Activated CD4-positive, alpha-beta T cell treated with anti-CD3 and anti-CD28 coated beads, Interleukin-10, Interleukin-2, amounts not matched to agents 100 ng/mL and 50 ng/mL, durations not matched to agents 16 hours and 8 hours (primary cell): ENCODE results near the gene CEMIP.
A peak's percentile ranks its signal among the peaks of the same experiment; 100 is the strongest.
"Not testable (repeated sequence)": the region's sequence is repeated elsewhere in the genome, so short reads cannot be mapped to it uniquely, and the experiment has no call there.

ENCODE experiments used
- DNase-seq: peaks from one replicate; pipeline ENCODE4 v3.0.0-alpha.2; 2020

Gene CEMIP

GRCh38 chr15:80957976-80958375 lies 178.8 kb downstream of the CEMIP start:
- no peak for DNase-seq

GRCh38 chr15:80958818-80959495 lies 179.8 kb downstream of the CEMIP start:
- no peak for DNase-seq

- not testable (repeated sequence) for DNase-seq
Measured at GRCh38 chr15:80965454-80965853, 186.3 kb downstream of the CEMIP start.

- no peak for DNase-seq
Measured at GRCh38 chr15:80966431-80967197, 187.4 kb downstream of the CEMIP start.

GRCh38 chr15:80967451-80967850 lies 188.3 kb downstream of the CEMIP start:
- no peak for DNase-seq

GRCh38 chr15:80967991-80968510 lies 188.9 kb downstream of the CEMIP start:
- no peak for DNase-seq

GRCh38 chr15:80969316-80969715 lies 190.1 kb downstream of the CEMIP start:
- no peak for DNase-seq

GRCh38 chr15:80970018-80970657 lies 191.0 kb downstream of the CEMIP start:
- peak; percentile 75 for DNase-seq

- DNase-seq = no peak
Measured at GRCh38 chr15:80970658-80971057, 191.5 kb downstream of the CEMIP start.

- no peak for DNase-seq
Measured at GRCh38 chr15:80971143-80971542, 192.0 kb downstream of the CEMIP start.

GRCh38 chr15:80972276-80972675 lies 193.1 kb downstream of the CEMIP start:
- DNase-seq = no peak

- DNase-seq = no peak
Measured at GRCh38 chr15:80974914-80975313, 195.7 kb downstream of the CEMIP start.

GRCh38 chr15:80976851-80977250 lies 197.7 kb downstream of the CEMIP start:
- no peak for DNase-seq

GRCh38 chr15:80977627-80978036 lies 198.5 kb downstream of the CEMIP start:
- peak; percentile 49 for DNase-seq

- DNase-seq = no peak
Measured at GRCh38 chr15:80978685-80979329, 199.6 kb downstream of the CEMIP start.

- no peak for DNase-seq
Measured at GRCh38 chr15:80979538-80980200, 200.5 kb downstream of the CEMIP start.

- peak; percentile 25 for DNase-seq
Measured at GRCh38 chr15:80982205-80982604, 203.0 kb downstream of the CEMIP start.

- no peak for DNase-seq
Measured at GRCh38 chr15:80982839-80983238, 203.7 kb downstream of the CEMIP start.

GRCh38 chr15:80984856-80985255 lies 205.7 kb downstream of the CEMIP start:
- no peak for DNase-seq

GRCh38 chr15:80985981-80986380 lies 206.8 kb downstream of the CEMIP start:
- no peak for DNase-seq

GRCh38 chr15:80986487-80986886 lies 207.3 kb downstream of the CEMIP start:
- no peak for DNase-seq

- DNase-seq = peak; percentile 18
Measured at GRCh38 chr15:80988148-80988796, 209.1 kb downstream of the CEMIP start.
